ENCODE results near the gene DNAJC5. TPM values are rescaled to one million over a fixed set of nuclear protein-coding genes. Genes with fewer than 3 reads are reported as not detected.

The DNAJC5 gene
- total RNA-seq, 1 experiment from 2014 or later: 28.5 TPM

- ChIA-PET CTCF (interaction anchor here (1.4 to 1.7 kb wide), 3 partner anchors 8 to 98 kb away, joined by 3 to 7 read pairs (median 4); no protein-coding TSS in a partner anchor), POLR2A (no interaction called here)
- TF ChIP-seq ZSCAN18 (CRISPR knock-in tag; IDR thresholded peaks at IDR 0.05) (no peak), MXD4 (CRISPR knock-in tag; IDR thresholded peaks at IDR 0.05; ENCODE audit: borderline replicate concordance) (no peak), ZNF671 (CRISPR knock-in tag; IDR thresholded peaks at IDR 0.05) (no peak), IRF1 (CRISPR knock-in tag; IDR thresholded peaks at IDR 0.05) (no peak), NFE2L1 (CRISPR knock-in tag; IDR thresholded peaks at IDR 0.05) (no peak)
- Mint-ChIP-seq H3K4me3 (no peak overlapping the region), H3K4me1 (no peaks in the 10 kb centered on the region), H3K27me3 (ENCODE audit: low read depth) (no peaks in the 10 kb centered on the region), H3K9me3 (no peaks in the 10 kb centered on the region), H3K27ac (peak overlapping the region; percentile 32; the same call in 1 of the 2 replicates), H3K36me3 (peaks cover 23% of the 10 kb centered on the region)
- ATAC-seq: no peak
- DNase-seq (ENCODE audit: low spot score): no peak
These were observed 12.4 kb upstream of the DNAJC5 start for GRCh38 chr20:63882257-63883200.

GRCh38 chr20:63883201-63883593 lies 11.7 kb upstream of the DNAJC5 start:
- H3K27me3 Mint-ChIP-seq (ENCODE audit: low read depth): no peaks in the 10 kb centered on the region
- no peak for TF ChIP-seq ATF2 (CRISPR knock-in tag; IDR thresholded peaks at IDR 0.05; ENCODE audit: borderline replicate concordance, low read depth)
- TF ChIP-seq RORB (CRISPR knock-in tag; IDR thresholded peaks at IDR 0.05): no peak
- no peak for TF ChIP-seq PREB (CRISPR knock-in tag; IDR thresholded peaks at IDR 0.05; ENCODE audit: borderline replicate concordance)
- no peak for TF ChIP-seq NFE2L1 (CRISPR knock-in tag; IDR thresholded peaks at IDR 0.05)
- no peak for TF ChIP-seq TEAD1 (CRISPR knock-in tag; IDR thresholded peaks at IDR 0.05)
- TF ChIP-seq MYBL2 (CRISPR knock-in tag; IDR thresholded peaks at IDR 0.05): no peak
- TF ChIP-seq ZNF138 (CRISPR knock-in tag; conservative IDR thresholded peaks at IDR 0.05): no peak
- TF ChIP-seq ZNF512 (CRISPR knock-in tag; IDR thresholded peaks at IDR 0.05; ENCODE audit: borderline replicate concordance): no peak
- TF ChIP-seq ERG (CRISPR knock-in tag; IDR thresholded peaks at IDR 0.05): no peak
- no peak for TF ChIP-seq SMAD4 (CRISPR knock-in tag; IDR thresholded peaks at IDR 0.05)
- no peak for TF ChIP-seq ZNF671 (CRISPR knock-in tag; IDR thresholded peaks at IDR 0.05)
- no peak for TF ChIP-seq MAX (CRISPR knock-in tag; IDR thresholded peaks at IDR 0.05)
- TF ChIP-seq ZMAT4 (CRISPR knock-in tag; IDR thresholded peaks at IDR 0.05): no peak
- TF ChIP-seq ATF1 (CRISPR knock-in tag; IDR thresholded peaks at IDR 0.05): no peak
- H3K4me1 Mint-ChIP-seq: no peaks in the 10 kb centered on the region
- no peaks in the 10 kb centered on the region for H3K9me3 Mint-ChIP-seq
- H3K27ac Mint-ChIP-seq: no peak overlapping the region
- POLR2A ChIA-PET: no interaction called here
- no peak for DNase-seq (ENCODE audit: low spot score)
- H3K36me3 Mint-ChIP-seq: peaks cover 22% of the 10 kb centered on the region
- H3K4me3 Mint-ChIP-seq: no peak overlapping the region
- ATAC-seq: no peak
- CTCF ChIA-PET: interaction anchor here (1.5 kb wide), 1 partner anchor 8 kb away, joined by 4 read pairs; no protein-coding TSS in a partner anchor
